Fibroblast of skin of left biceps (primary cell): ENCODE data around the gene SNAI3.

Experiments used
- DNase-seq, 2 experiments: peaks; one replicate each; pipeline ENCODE4 v3.0.0-alpha.2; 2013; ENCODE audit warnings: low read depth in 2 of 2

SNAI3 gene

DNA sequence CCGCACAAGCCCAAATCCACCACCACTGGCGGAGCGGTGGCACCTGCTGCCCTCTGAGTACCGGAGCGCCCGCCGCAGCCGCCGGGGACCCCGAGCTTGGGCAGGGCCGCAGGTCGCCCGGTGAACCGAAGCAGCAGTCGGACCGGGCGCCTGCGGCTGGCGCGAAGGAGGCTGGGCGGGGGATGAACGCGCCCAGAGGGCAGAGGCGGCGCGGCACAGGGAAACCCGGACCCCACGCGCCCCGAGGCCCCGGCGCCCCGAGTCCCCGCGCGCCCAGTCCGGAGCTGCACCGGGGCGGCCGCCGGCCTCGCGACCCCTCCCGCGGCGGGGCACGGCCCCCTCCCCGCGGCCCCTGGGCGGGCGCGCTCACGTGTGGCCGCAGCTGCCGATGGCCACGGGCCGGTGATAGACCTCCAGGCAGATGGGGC is 19.5 kb upstream of the SNAI3 start:
- DNase-seq: no peak

DNA sequence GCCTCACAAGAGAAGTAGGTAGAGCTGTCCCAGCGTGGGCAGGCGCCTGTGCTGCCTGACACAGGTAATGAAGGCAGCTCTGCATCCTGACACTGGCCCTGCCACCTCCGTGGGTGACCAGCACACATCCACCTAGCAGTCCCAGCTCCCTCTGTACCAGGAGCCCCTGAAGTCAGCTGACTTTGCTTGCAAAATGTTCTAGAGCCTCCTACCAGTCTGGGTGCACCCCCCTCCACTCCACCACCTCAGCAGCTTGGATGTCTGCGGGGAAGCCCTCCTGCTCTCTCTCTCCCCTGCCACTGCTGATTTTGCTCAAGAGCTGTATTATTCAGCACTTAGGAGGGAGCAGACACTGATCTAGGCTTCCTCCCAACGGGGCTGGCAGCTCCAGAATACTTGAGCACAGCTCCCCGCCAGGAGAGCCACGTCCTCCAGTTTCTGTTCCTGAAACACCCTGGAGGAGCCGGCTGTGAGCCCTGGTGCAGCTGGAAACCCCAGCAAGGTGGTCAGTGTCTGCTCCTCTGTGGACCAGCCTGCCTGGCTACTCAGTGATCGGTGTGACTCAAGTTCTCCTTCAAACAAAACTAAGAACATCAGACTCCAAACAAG is 18.9 kb upstream of the SNAI3 start:
- DNase-seq: no peak

DNA sequence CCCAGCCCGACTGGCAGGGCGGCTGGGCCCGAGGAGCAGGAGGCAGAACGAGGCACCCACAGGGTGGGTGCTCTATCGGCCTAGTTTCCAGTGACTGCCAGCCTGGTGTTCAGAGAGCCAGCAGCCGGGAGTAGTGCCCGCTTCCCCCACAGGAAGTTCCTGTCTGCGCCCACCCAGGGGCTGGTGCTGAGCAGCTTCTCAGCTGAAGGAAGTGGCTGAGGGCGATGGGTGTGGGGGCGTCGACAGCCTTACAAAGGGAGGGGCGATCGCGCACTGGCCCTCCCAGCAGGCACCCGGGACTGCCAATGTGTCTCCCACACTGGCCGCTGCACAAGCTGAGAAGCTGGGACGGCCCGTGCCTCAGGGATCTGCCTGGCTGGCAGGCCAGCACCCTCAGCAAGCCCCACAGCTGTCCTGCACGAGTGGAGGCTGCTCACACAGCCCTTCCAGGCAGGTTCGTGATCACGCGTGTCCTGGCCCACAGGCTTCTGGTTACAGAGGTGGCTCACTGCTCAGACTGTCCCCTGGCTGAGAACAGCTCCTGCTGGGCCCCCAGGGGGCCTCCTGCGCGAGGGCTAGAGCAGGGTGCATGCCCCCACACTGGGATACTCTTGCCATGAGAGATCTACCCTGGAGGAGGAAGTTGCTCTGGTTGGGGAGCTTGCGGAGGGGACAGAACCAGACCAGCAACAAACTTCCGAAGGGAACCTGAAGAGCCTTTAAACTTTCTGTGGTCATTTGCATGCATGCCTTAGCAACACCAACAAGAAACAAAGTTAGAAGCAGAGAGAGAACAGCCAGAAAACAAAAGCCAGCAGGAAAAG is 17.4 kb upstream of the SNAI3 start:
- DNase-seq: no peak

DNA sequence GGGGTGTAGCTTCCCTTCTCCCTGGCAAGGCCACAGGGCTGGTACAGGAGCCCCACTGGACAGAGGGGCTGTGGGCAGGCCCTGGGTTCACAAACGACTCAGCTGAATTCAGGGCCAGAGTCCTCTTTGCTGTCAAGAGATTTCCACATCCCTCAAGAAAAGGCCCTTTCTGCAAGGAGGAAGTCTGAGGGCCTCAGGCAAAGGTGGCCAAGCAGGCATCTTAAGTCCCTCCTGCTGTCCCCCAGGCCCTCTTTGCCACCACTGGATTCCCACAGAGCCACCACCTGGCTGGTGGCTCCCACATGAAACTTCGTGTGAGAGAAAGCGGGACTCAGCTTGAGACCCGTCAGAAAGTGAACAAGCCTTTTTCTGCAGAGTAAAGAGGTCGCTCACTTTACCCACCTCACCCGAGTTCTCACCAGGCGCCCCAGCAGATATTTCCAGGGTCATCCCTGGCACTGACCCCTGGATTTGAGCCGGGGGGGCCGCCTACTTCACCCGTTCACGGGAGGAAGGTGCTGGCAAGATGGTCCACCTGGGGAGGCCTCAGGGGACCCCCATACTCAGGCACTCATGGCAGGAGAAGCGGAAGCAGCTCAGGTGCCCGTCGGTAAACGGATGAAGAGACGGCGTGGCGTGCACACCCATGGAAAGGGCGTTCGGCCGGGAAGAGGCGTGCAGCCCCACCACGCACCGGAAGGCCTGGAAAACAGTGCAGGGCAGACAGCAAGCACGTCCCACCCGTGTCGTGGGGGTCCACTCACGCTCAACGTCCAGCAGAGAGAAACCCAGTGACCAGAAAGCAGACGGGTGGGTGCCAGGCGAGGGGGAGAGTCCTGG is 16.3 kb upstream of the SNAI3 start:
- no peak for DNase-seq

DNA sequence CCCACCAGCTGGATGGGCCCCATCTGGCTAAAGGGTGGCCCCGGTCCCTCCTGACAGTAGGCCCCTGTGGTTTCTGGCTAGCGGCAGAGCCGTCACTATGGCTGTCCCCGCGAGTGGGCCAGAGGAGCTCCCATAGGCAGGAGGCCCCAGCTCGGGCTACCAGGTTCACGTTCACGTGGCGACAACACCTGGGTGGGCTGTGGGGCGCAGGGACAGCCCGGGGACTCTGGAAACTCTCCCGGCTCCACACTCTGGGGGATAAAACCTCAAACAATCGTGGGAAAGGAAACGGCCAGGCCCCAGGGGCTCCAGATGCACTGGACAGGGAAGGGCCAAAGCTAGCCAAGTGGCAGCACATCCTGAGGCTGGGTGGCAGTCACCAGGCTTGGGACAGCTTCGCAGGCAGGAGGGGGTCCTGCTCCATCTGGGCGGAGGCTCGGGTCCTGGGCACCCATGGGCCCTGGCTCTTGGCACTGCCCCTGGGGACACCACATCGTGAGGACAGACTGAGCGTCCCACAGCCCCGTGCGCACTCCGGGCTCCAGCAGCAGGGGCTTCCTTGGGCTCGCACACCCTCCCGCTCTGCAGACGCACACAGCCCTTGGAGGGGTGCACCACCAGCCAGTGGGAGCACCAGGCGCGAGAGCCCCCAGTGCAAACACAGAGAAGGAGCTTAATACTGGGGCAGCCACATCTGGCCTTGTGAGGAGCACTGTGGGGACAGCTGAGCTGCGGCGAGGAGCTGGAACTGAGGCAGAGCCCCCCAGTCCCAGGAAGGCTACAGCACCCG is 15.5 kb upstream of the SNAI3 start:
- DNase-seq: no peak

DNA sequence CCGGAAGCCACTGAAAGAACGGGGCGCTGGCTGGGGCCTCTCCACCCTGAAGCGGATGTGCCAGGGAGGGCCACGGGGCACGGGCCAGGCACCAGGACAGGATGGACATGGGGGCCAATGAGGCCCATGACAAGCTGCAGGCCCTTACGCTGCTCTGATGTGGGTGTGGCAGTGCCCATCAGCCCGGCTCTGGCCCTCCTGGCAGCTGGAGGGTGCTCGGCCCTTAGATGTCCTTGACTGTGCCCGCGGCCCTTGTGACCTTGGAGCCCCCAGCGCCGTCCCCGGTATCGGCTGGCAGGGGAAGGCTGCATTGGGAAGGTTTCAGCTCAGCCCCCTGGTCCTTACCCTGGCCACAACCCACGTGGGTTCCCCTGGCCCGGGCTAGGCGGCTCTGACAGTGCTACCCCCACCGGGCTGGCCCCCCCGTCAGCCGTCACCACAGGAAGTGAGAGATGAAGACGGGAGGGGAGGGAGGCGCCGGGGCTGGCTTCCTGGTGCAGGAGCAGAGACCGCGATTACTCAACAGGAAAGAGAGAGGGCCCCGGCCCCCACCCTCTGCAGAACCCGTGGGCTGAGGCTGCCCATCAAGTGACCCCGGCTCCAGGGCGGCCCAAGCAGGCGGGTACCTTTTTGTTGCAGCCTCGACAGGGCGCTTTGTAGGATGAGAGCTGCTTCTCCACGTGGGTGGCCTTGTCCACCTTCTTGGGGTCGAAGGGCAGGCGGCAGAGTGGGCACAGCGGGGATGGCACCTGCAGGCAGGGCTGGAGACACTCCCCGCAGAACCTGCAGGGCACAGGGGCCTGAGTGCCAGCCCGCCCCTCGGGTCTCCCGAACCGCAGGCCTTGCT is 14.6 kb upstream of the SNAI3 start:
- peak; percentile 30 to 32 for DNase-seq

DNA sequence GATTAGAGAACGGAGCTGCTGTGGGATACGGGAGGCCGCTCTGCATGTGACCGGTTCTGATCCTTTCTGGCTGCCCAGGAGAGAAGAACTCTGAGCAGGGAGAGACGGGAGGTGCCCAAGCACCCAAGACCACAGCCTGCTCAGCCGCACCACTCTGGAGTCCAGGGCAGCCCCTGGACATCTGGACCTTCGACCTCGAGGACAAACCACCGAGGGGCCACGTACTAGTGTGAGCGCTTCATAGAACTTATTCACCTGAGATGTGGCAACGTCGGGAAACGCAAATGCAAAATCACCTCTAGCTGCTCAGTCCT is 14.0 kb upstream of the SNAI3 start:
- no peak for DNase-seq

DNA sequence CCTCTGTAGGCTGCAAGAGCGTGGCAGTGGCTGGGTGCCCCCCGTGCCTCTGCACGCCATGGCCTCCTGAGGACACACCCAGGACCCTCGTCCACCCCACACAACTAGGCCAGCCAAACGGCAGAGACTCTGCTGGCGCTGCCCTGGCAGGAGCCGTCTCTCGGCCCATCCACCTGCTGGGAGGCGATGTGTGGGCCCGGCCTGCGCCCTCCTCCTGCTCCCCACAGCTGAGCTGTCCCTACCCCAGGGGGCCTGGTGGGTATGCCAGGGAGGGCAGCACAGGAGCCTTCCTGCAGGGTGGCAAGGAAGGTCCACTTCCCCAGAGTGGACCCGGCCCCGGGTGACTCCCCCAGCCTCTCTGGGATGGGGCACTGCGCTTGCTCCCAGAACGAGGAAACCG is 12.9 kb upstream of the SNAI3 start:
- no peak for DNase-seq

DNA sequence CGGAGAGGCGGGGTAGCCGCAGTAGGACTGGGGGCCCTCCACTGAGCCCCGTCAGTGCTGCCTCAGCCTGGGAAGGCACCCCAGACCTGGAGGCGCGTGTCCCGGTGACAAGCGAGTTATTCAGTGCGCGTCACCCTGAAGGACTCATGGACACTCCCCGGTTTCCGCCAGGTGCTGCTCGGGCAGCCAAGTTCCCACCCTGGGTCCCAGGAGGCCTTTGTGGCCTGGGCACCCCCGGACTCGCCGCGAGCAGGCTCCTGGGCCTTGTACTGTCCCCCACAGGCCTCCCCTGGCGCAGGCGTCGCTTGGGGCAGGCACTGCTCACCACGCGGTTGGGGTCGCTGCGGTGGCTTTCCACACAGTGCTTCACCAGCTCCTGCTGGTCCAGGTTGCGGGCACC is 12.3 kb upstream of the SNAI3 start:
- no peak for DNase-seq

DNA sequence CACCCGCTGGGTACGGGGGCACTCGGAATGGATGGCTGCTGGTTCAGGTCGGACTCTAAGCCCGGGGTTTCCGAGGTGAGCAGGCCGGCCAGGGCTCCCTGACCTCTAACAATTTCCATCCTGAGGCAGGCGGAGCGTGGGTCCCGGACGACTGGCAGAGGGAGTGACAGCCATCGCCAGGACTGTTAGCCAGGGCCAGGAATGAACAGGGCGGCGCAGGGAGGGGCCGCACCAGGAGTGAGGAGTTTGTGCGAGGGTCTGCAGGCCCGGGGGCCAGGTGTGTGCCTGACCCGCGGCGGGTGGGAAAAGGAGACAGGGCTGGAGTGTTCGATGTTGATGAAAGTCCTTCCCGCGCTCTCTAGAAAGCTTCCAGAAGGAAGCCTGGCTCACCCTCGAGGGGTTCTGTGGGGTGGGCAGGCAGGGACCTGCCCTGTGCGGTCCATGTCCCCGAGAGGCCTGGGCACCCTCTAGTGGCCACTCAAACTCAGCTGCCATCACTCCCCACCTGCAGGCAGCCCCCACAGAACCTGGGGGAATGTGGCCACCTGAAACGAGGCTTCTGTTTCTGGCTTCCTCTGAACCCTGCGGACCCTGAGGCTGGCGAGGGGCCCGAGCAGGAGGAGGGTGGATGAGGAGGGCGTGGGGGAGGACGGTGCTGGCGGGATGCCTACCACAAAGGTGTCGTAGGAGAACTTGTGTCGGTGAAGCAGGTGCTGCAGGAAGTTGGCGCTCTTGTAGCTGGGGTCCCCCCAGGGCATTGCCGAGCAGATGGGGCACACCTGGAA is 11.7 kb upstream of the SNAI3 start:
- no peak for DNase-seq

DNA sequence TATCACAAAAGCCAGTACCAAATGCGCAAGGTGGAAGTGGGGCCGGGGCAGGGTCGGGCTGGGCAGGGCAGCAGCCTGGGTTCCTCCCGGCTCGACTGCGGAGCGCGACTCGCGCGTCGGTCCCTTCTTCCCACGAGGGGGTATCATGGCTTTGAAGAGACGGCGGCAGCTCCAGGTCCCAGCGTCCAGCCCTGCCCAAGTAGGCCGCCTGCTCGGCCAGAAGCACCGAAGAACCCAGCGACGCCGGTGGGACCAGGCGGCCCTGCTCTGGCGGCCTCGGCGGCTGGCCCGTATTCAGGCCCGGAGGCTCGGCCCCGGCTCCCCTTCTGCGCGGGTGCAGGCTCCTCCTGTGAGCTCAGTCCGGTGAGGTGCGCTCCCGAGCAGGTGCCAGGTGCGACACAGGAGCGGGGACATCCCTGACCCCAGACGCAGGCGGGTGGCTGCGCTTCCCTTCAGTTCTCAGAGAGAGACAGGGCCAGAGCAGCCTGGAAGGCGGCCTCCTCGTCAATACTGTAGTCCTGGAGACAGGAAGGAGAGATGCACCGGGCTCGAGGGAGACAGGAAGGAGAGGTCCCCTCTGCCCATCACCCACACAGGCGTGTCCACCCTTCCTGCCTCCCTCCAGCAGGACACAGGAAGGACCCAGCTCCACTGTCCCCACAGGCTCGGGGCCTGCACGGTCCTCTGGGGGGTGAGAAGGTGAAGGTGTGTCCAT is 11.0 kb upstream of the SNAI3 start:
- DNase-seq: no peak

DNA sequence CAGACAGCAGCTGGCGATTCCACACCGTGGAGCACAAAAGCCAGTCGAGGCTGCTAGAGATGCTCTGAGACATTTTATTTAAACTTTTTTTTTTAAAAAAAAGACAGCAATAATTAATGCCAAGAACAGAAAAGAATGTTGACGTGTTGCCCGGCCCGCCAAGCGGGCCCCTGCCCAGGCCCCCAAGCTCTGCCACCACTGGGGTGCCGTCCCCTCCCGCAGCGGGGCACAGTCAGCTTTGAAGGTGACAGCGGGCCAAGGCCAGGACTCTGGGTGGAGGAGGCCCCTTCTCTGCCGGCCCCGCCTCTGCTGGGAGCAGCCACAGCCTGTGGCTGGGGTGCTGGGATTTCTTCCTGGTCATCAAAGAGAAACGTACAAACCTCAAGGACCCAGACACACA is 10.1 kb upstream of the SNAI3 start:
- DNase-seq: no peak

DNA sequence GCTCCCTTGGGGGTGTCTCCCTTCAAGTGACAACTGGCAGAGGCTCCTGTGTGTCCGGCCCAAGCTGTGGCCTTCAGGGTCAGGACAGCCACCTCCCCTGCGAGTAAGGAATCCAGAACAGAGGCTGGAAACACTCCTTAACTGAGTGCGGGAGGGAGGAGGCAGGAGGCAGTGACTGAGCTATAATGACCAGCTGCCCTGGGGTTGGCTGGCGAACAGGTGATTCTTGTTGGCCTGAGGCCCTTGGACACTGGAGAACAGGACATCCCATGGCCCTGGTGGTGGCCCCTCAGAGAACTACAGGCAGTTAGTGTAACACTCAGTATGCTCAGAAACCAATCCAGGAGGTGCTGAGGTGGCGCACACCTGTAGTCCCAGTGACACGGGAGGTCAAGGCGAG is 9.4 kb upstream of the SNAI3 start:
- no peak for DNase-seq

DNA sequence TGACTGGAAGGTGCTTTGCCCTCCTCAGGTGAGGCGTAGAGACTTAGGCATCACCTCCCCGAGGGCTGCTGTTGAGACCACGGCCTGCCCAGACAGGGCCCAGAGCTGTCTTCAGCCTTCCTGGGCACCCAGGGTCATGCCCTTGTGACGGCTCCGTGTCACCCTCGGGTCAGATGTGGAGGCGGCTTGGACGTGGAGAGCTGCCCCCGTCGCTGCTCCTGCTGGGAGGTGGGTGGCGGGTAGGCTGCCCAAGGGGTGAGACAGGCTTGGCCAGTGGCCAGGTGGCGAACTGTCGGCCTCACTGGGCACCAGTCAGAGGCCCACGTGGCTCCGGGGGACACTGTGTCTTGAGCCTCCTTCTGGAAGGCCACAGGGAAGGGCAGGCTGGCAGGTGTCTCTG is 8.9 kb upstream of the SNAI3 start:
- DNase-seq: no peak

DNA sequence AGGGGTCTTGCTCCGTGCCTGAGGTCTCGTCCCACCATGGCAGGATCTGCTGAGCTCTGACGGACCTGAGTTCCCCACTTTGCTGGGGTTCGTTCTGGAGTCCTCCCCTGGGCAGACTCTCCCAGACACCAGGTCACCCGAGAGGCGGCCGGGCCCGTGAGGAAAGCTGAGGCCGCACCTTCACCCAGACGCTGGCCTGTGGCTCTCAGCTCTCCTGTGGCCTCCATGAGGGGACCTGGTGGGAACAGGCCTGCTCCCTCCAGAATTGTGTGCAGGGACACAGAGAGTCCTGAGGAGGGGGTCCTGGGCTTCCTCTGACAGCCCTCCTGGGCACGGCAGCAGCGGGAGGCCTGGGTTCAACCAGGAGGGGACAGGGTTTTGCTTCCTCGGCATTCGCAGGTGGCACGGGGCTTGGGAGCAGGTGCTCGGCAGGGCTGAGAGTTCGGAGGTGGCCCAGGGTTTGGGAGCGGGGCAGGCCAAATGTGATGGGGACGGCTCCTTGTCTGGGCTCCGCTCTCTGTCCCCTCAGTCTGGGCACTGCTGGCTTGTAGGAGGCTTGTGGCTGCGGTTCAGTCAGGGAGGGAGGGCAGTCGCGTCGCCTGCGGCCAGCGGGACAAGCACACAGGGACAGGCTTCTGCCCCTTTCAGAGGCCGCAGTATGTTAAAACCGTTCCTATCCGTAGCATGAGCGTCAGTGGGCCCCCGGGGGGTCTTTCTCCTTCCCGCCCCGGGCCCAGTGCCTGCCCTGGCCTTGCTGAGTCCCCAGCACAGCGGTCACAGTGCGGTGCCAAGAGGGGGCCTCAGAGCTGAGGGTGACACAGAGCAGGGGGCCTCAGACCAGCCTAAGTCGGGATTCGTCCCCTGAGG is 8.1 kb upstream of the SNAI3 start:
- DNase-seq: no peak

DNA sequence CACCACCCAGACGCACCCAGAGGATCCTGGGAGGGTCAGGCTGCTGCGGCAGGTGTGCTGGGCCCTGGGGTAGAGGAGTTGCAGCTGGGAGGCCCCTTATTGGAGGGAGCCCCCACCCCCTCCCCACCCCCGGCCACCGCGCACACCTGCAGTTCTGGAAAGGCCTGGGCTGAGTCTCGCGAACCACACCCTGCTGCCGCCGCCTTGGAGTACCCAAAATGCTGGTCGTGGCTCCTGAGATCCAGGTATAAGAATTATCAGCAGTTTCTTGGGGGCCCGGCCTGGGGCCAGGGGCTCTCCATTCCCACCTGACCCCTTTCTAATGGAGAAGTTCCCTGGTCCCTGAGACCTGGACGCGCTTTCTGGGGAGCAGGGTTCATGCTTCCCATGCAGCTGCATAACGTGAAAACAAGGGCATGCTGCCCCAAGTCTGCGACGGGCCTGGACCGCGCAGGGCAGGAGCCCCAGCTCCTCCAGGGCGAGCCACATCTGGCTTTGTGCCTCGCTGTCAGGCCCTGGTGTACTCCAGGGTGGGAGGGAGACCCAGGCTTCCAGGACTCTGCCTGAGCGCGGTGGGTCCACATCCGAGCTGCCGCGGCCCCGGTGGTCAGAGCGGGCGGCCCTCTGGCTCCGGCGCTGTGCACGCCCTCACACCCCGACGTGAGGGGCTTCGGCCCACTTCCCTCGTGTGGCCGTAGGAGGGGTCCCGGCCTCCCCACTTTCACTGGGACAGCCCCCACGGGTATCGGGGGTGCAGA is 7.3 kb upstream of the SNAI3 start:
- DNase-seq: no peak

DNA sequence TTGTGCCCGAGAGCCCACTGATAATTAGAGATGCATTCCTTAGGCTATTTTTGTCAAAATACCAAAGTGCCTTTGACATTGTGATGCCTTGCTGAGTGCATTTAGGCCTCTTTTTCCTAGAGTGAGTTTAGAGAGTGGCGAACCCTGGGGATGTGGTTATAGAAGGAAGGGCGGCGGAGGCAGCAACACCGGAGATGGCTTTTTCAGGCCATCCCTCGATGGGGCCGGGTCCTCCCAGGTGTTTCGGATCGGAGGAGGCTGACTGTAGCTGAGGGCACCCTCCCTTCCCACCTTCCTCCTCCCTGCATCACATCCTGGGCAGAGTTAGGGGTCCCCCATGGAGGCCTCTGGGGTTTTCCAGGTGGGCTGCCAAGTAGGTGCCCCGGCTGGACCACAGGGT is 6.6 kb upstream of the SNAI3 start:
- no peak for DNase-seq
